Endodermal cell (in vitro differentiated cells): ENCODE data around the gene NELFA. TPM values are rescaled to one million over a fixed set of nuclear protein-coding genes. Genes with fewer than 3 reads are reported as not detected.

ENCODE experiments used
- DNase-seq: peaks from one replicate; pipeline ENCODE4 v3.0.0-alpha.2; 2017
- H3K27ac ChIP-seq: 2 replicates; pipeline ENCODE4 v1.5.1; 2013; ENCODE audit warnings: mild to moderate bottlenecking, low read depth, low read length, moderate library complexity
- H3K27me3 ChIP-seq: 2 replicates; pipeline ENCODE4 v1.6.1; 2013; ENCODE audit warnings: mild to moderate bottlenecking, low read length, moderate library complexity; ENCODE audit not compliant: insufficient read depth, control insufficient read depth, poor library complexity, severe bottlenecking
- H3K36me3 ChIP-seq: 2 replicates; pipeline ENCODE4 v1.7.0; 2013; ENCODE audit warnings: mild to moderate bottlenecking, low read length, moderate library complexity; ENCODE audit not compliant: control insufficient read depth, insufficient read depth
- H3K4me1 ChIP-seq: one replicate; pipeline ENCODE4 v1.7.0; 2013; ENCODE audit warnings: low read length; ENCODE audit not compliant: control insufficient read depth, insufficient read depth
- H3K4me3 ChIP-seq: 2 replicates; pipeline ENCODE4 v1.5.1; 2013; ENCODE audit warnings: mild to moderate bottlenecking, low read length, moderate library complexity
- H3K9ac ChIP-seq: 2 replicates; pipeline ENCODE4 v1.6.1; 2013; ENCODE audit warnings: mild to moderate bottlenecking, low read length, moderate library complexity; ENCODE audit not compliant: poor library complexity, severe bottlenecking; ENCODE audit errors: extremely low read depth
- H3K9me3 ChIP-seq: 2 replicates; pipeline ENCODE4 v1.6.1; 2013; ENCODE audit warnings: mild to moderate bottlenecking, low read length, moderate library complexity; ENCODE audit not compliant: control insufficient read depth
- H3K27ac Mint-ChIP-seq: 2 replicates; pipeline ENCODE4 v1.8.0; 2020; ENCODE audit warnings: mixed read lengths
- H3K27me3 Mint-ChIP-seq: 2 replicates; pipeline ENCODE4 v1.8.0; 2021; ENCODE audit warnings: mild to moderate bottlenecking, mixed read lengths; ENCODE audit not compliant: insufficient read depth
- H3K36me3 Mint-ChIP-seq: 2 replicates; pipeline ENCODE4 v1.8.0; 2020; ENCODE audit warnings: low read depth, mixed read lengths
- H3K4me1 Mint-ChIP-seq: 2 replicates; pipeline ENCODE4 v1.8.0; 2020; ENCODE audit warnings: mixed read lengths
- H3K4me3 Mint-ChIP-seq: 2 replicates; pipeline ENCODE4 v1.8.0; 2020; ENCODE audit warnings: mild to moderate bottlenecking, moderate library complexity, mixed read lengths
- H3K9me3 Mint-ChIP-seq: 2 replicates; pipeline ENCODE4 v1.8.0; 2020; ENCODE audit warnings: mild to moderate bottlenecking, mixed read lengths
- WGBS, 2 experiments: methylation state at CpG; one replicate each; pipeline versions ENCODE4 v1.1.5 to v1.1.7; 2013; ENCODE audit warnings: missing lambda C conversion rate in 2 of 2, mixed read lengths in 1 of 2; ENCODE audit not compliant: insufficient coverage in 1 of 2, insufficient read length in 1 of 2; 5-methylcytosine and 5-hydroxymethylcytosine counted together
- total RNA-seq, 2 donors: library from RNA; stranded (reverse); fragmentation: NEBNext Ultra II Directional in 1 of 2; extraction: Animal tissue kit (Norgen Biotek cat#: 25700) in 1 of 2; gene quantifications; 2 replicates in 1 of 2; 3 replicates in 1 of 2; pipeline ENCODE4 v1.2.1, GENCODE V29; 2021
- TF ChIP-seq, protein P1 (sequence below): fragments of 200-600 bp; sonication (generic); conservative IDR thresholded peaks from 2 replicates; pipeline ENCODE4 v1.5.0; 2021; ENCODE audit warnings: antibody characterized with exemption, mild to moderate bottlenecking

The NELFA gene
- total RNA-seq, 2 donors from 2014 or later, result 54.8 to 60.1 TPM

- no peak for DNase-seq
- Mint-ChIP-seq H3K4me1 (peaks cover 21% of the 10 kb centered on the region), H3K4me3 (no peak overlapping the region), H3K27me3 (no peaks in the 10 kb centered on the region), H3K9me3 (peaks cover 2% of the 10 kb centered on the region), H3K36me3 (peaks cover 75% of the 10 kb centered on the region), H3K27ac (no peak overlapping the region)
- H3K9me3 ChIP-seq, result peaks cover 9% of the 10 kb centered on the region
- peaks cover 94% of the 10 kb centered on the region for H3K36me3 ChIP-seq
- TF ChIP-seq, protein P1, sequence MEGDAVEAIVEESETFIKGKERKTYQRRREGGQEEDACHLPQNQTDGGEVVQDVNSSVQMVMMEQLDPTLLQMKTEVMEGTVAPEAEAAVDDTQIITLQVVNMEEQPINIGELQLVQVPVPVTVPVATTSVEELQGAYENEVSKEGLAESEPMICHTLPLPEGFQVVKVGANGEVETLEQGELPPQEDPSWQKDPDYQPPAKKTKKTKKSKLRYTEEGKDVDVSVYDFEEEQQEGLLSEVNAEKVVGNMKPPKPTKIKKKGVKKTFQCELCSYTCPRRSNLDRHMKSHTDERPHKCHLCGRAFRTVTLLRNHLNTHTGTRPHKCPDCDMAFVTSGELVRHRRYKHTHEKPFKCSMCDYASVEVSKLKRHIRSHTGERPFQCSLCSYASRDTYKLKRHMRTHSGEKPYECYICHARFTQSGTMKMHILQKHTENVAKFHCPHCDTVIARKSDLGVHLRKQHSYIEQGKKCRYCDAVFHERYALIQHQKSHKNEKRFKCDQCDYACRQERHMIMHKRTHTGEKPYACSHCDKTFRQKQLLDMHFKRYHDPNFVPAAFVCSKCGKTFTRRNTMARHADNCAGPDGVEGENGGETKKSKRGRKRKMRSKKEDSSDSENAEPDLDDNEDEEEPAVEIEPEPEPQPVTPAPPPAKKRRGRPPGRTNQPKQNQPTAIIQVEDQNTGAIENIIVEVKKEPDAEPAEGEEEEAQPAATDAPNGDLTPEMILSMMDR, result no peak
- H3K4me3 ChIP-seq, result no peak overlapping the region
- no peak overlapping the region for H3K27ac ChIP-seq
- H3K9ac ChIP-seq, result no peak overlapping the region
- 93 to 94% methylated on average over 4 to 5 of the region's 5 CpGs for WGBS, 2 experiments
- peaks cover 7% of the 10 kb centered on the region for H3K4me1 ChIP-seq
- H3K27me3 ChIP-seq, result no peaks in the 10 kb centered on the region
Measured at GRCh38 chr4:1967512-1968149, 41.1 kb downstream of the NELFA start.

- H3K4me1 ChIP-seq, result peaks cover 7% of the 10 kb centered on the region
- no peak overlapping the region for H3K9ac ChIP-seq
- H3K4me3 ChIP-seq, result no peak overlapping the region
- H3K4me3 Mint-ChIP-seq, result no peak overlapping the region
- TF ChIP-seq, protein P1, result no peak
- H3K36me3 ChIP-seq, result peaks cover 95% of the 10 kb centered on the region
- peaks cover 9% of the 10 kb centered on the region for H3K9me3 ChIP-seq
- no peak for DNase-seq
- peaks cover 82% of the 10 kb centered on the region for H3K36me3 Mint-ChIP-seq
- H3K27ac ChIP-seq, result no peak overlapping the region
- H3K9me3 Mint-ChIP-seq, result peaks cover 2% of the 10 kb centered on the region
- WGBS, 2 experiments, result 82 to 100% methylated on average over 1 of the region's 1 CpG
- H3K27me3 Mint-ChIP-seq, result no peaks in the 10 kb centered on the region
- H3K27me3 ChIP-seq, result no peaks in the 10 kb centered on the region
- no peak overlapping the region for H3K27ac Mint-ChIP-seq
- peaks cover 21% of the 10 kb centered on the region for H3K4me1 Mint-ChIP-seq
Measured at GRCh38 chr4:1964971-1965370, 43.8 kb downstream of the NELFA start.

DNA sequence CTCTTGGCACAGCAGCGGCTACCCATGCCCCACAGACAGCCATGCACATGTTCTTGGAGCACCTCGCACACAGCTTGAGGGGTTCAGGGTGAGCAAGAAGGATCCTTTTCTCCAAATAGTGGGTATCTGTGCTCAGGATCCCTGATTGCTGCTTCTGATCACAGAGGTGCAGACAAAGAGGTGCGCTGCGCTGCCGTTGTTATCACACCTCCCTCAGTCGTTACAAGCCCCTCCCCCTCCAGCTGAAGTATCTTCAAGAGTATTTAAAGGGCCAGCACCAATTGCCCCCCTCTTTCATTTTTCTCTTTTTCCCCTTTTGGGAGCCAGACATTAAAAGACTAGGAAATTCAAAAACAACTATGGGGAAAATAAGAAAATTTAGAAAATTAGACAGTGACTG, 44.3 kb downstream of the NELFA start:
- no peak overlapping the region for H3K9ac ChIP-seq
- Mint-ChIP-seq H3K36me3 (peaks cover 82% of the 10 kb centered on the region), H3K27me3 (no peaks in the 10 kb centered on the region), H3K4me1 (peaks cover 21% of the 10 kb centered on the region), H3K4me3 (no peak overlapping the region), H3K9me3 (peaks cover 2% of the 10 kb centered on the region), H3K27ac (peak overlapping the region; percentile 57)
- peaks cover 9% of the 10 kb centered on the region for H3K9me3 ChIP-seq
- no peak overlapping the region for H3K27ac ChIP-seq
- peaks cover 95% of the 10 kb centered on the region for H3K36me3 ChIP-seq
- no peak overlapping the region for H3K4me3 ChIP-seq
- DNase-seq, result no peak
- no peaks in the 10 kb centered on the region for H3K27me3 ChIP-seq
- TF ChIP-seq, protein P1, result no peak
- WGBS, 2 experiments, result 72 to 74% methylated on average over 6 of the region's 6 CpGs
- peaks cover 7% of the 10 kb centered on the region for H3K4me1 ChIP-seq
